Measurements from ENCODE around the gene DEFB126.

DEFB126 gene

DNA sequence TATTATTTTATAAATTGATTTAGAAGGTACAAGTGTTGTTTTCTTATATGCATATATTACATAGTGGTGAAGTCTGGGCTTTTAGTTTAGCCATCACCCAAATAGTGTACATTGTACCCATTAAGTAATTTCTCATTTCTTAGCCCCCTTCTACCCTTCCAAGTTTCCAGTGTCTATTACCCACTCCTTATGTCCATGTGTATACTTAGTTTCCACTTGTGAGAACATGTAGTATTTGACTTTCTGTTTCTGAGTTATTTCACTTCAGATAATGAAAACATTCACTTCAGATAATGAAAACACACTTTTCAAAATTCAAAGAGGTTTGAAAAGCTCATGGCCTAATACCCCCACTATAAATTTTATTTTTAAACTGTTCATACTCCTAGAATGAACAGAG lies 40.4 kb upstream of the DEFB126 start:
- Histone ChIP-seq H2AFZ (ENCODE audit: low read length) (no peak overlapping the region), H3F3A (ENCODE audit: insufficient read depth, low read length) (no peaks in the 10 kb centered on the region), H3K4me3 (ENCODE audit: low read depth, low read length, poor library complexity, severe bottlenecking) (no peak overlapping the region), H3K9ac (ENCODE audit: low read length) (no peak overlapping the region), H4K20me1 (ENCODE audit: insufficient read depth, low read length) (no peaks in the 10 kb centered on the region), H3K27me3 (ENCODE audit: insufficient read depth, low read length) (no peaks in the 10 kb centered on the region), H3K36me3 (ENCODE audit: insufficient read depth, low read length) (no peaks in the 10 kb centered on the region), H3K9me3 (ENCODE audit: low read length) (no peaks in the 10 kb centered on the region), H3K27ac (ENCODE audit: low read depth, low read length, poor library complexity, severe bottlenecking) (no peak overlapping the region), H3K9me2 (ENCODE audit: low read depth, low read length) (no peaks in the 10 kb centered on the region), H3K4me1 (ENCODE audit: insufficient read depth, low read length, severe bottlenecking) (no peaks in the 10 kb centered on the region), H3K79me2 (ENCODE audit: insufficient read depth, low read length) (no peaks in the 10 kb centered on the region), H3K4me2 (ENCODE audit: low read length) (no peak overlapping the region)
- no peak for TF ChIP-seq EZH2 (IDR thresholded peaks at IDR 0.05; ENCODE audit: borderline replicate concordance, low read length)
- TF ChIP-seq, protein P1, sequence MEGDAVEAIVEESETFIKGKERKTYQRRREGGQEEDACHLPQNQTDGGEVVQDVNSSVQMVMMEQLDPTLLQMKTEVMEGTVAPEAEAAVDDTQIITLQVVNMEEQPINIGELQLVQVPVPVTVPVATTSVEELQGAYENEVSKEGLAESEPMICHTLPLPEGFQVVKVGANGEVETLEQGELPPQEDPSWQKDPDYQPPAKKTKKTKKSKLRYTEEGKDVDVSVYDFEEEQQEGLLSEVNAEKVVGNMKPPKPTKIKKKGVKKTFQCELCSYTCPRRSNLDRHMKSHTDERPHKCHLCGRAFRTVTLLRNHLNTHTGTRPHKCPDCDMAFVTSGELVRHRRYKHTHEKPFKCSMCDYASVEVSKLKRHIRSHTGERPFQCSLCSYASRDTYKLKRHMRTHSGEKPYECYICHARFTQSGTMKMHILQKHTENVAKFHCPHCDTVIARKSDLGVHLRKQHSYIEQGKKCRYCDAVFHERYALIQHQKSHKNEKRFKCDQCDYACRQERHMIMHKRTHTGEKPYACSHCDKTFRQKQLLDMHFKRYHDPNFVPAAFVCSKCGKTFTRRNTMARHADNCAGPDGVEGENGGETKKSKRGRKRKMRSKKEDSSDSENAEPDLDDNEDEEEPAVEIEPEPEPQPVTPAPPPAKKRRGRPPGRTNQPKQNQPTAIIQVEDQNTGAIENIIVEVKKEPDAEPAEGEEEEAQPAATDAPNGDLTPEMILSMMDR (IDR thresholded peaks at IDR 0.05; ENCODE audit: low read length): no peak

DNA sequence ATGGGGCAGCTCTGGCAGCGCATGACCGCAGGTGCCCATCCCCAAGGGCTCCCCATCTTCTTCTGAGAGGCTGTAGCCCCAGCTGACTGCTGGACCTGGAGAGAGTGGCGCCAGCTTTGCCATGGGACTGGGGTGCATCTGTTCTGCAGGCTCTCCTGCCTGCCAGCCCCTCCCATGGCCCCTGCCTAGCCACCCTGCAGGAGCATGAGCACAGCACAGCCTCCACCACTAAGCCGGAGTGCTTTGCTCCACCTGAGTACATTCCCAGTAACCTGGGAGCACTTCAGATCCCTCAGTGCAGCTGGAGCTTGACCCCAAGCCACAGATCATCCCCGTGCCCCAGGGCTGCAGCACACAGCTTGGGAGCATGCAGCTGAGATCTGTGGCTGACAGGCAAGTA lies 38.9 kb upstream of the DEFB126 start:
- H2AFZ ChIP-seq (ENCODE audit: low read length): no peak overlapping the region
- H4K20me1 ChIP-seq (ENCODE audit: insufficient read depth, low read length): no peaks in the 10 kb centered on the region
- H3F3A ChIP-seq (ENCODE audit: insufficient read depth, low read length): no peaks in the 10 kb centered on the region
- no peak overlapping the region for H3K9ac ChIP-seq (ENCODE audit: low read length)
- no peak overlapping the region for H3K27ac ChIP-seq (ENCODE audit: low read depth, low read length, poor library complexity, severe bottlenecking)
- H3K4me3 ChIP-seq (ENCODE audit: low read depth, low read length, poor library complexity, severe bottlenecking): no peak overlapping the region
- TF ChIP-seq EZH2 (IDR thresholded peaks at IDR 0.05; ENCODE audit: borderline replicate concordance, low read length): no peak
- TF ChIP-seq, protein P1 (IDR thresholded peaks at IDR 0.05; ENCODE audit: low read length): no peak
- H3K9me3 ChIP-seq (ENCODE audit: low read length): no peaks in the 10 kb centered on the region
- H3K36me3 ChIP-seq (ENCODE audit: insufficient read depth, low read length): no peaks in the 10 kb centered on the region
- H3K79me2 ChIP-seq (ENCODE audit: insufficient read depth, low read length): no peaks in the 10 kb centered on the region
- H3K9me2 ChIP-seq (ENCODE audit: low read depth, low read length): no peaks in the 10 kb centered on the region
- H3K4me1 ChIP-seq (ENCODE audit: insufficient read depth, low read length, severe bottlenecking): no peaks in the 10 kb centered on the region
- no peaks in the 10 kb centered on the region for H3K27me3 ChIP-seq (ENCODE audit: insufficient read depth, low read length)
- no peak overlapping the region for H3K4me2 ChIP-seq (ENCODE audit: low read length)

DNA sequence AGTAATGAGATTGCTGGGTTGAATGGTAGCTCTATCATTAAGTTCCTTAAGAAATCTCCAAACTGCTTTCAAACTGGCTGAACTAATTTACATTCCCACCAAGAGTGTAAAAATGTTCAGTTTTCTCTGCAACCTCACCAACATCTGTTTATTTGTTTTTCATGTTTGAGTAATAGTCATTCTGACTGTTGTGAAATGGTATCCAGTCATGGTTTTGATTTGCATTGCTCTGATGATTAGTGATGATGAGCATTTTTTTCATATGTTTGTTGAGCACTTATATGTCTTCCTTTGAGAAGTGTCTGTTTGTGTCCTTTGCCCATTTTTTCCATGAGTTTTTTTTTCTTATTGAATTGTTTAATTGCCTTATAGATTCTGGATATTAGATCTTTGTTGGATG lies 30.0 kb upstream of the DEFB126 start:
- H3K36me3 ChIP-seq (ENCODE audit: insufficient read depth, low read length): no peaks in the 10 kb centered on the region
- no peak overlapping the region for H3K4me3 ChIP-seq (ENCODE audit: low read depth, low read length, poor library complexity, severe bottlenecking)
- no peaks in the 10 kb centered on the region for H3K9me3 ChIP-seq (ENCODE audit: low read length)
- TF ChIP-seq, protein P1 (IDR thresholded peaks at IDR 0.05; ENCODE audit: low read length): no peak
- no peak for TF ChIP-seq EZH2 (IDR thresholded peaks at IDR 0.05; ENCODE audit: borderline replicate concordance, low read length)
- H3K79me2 ChIP-seq (ENCODE audit: insufficient read depth, low read length): no peaks in the 10 kb centered on the region
- H4K20me1 ChIP-seq (ENCODE audit: insufficient read depth, low read length): no peaks in the 10 kb centered on the region
- H3F3A ChIP-seq (ENCODE audit: insufficient read depth, low read length): no peaks in the 10 kb centered on the region
- H3K27me3 ChIP-seq (ENCODE audit: insufficient read depth, low read length): no peaks in the 10 kb centered on the region
- no peak overlapping the region for H3K4me2 ChIP-seq (ENCODE audit: low read length)
- no peaks in the 10 kb centered on the region for H3K9me2 ChIP-seq (ENCODE audit: low read depth, low read length)
- H3K4me1 ChIP-seq (ENCODE audit: insufficient read depth, low read length, severe bottlenecking): no peaks in the 10 kb centered on the region
- no peak overlapping the region for H3K9ac ChIP-seq (ENCODE audit: low read length)
- no peak overlapping the region for H3K27ac ChIP-seq (ENCODE audit: low read depth, low read length, poor library complexity, severe bottlenecking)
- H2AFZ ChIP-seq (ENCODE audit: low read length): no peak overlapping the region

Measured in OCI-LY1 (cell line).